Erythroblast (primary cell): Measurements from ENCODE around the gene CAPN5.

Experiments used
- GATA1 ChIP-seq: IDR thresholded peaks from 2 replicates; pipeline ENCODE4 v1.6.1; 2011; ENCODE audit warnings: low read depth, mild to moderate bottlenecking, control low read depth, low read length, moderate library complexity
- POLR2A ChIP-seq: IDR thresholded peaks from 2 replicates; pipeline ENCODE4 v1.6.1; 2011; ENCODE audit warnings: mild to moderate bottlenecking, low read length

DNA sequence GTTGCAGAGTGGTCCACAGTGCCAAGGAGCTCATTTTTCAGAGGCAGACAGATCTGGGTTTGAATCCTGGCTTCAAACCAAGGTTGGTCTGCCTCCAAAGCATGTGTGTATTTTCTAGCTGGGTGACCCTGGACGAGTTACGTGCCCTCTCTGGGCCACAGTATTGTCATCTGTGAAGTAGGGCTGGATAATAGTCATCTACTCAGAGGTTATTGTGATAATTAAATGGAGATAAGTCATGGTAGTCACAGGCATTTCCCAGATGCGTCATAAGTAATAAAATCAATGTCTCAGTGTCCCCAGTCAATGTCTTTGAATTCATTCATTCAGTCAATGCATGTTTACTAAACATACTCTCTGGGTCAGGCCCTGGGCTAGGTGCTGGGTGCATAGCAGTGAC lies 44.5 kb downstream of the CAPN5 start:
- no peak for TF ChIP-seq POLR2A
- TF ChIP-seq GATA1: no peak
